AG09309 (cell line): ENCODE measurements around the gene TMEM203.

Source experiments
- DNase-seq: peaks from one replicate; pipeline ENCODE4 v3.0.0-alpha.2; 2010; ENCODE audit warnings: low read depth
- H3K4me3 ChIP-seq: 2 replicates; pipeline ENCODE4 v1.5.1; 2011; ENCODE audit warnings: mild to moderate bottlenecking, low read depth, low read length, moderate library complexity; ENCODE audit not compliant: control insufficient read depth
- TF ChIP-seq, protein P1 (sequence below): IDR thresholded peaks from 2 replicates; pipeline ENCODE4 v1.5.1; 2011; ENCODE audit warnings: mild to moderate bottlenecking, low read depth, low read length, inconsistent platforms; ENCODE audit not compliant: insufficient read depth, control insufficient read depth; ENCODE audit errors: missing control alignments

The TMEM203 gene

DNA sequence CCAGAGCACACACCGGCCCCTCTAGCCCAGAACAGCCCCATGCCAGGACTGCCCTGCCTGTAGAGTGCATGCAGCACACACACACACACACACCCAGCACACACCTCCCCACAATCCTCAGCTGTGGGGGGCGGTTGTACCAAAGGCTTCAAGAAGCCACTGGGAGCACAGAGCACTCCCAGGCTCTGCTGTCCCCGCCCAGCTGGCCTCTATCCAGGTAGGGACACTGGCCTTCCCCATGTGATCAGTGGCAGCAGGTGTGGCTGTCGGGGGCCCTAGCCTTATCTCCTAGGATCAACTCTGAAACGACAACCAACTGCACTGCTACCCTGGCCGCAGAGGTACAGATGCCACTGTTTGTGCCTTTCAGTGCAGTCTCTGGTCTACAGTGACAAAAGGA lies 19.1 kb downstream of the TMEM203 start:
- TF ChIP-seq, protein P1, sequence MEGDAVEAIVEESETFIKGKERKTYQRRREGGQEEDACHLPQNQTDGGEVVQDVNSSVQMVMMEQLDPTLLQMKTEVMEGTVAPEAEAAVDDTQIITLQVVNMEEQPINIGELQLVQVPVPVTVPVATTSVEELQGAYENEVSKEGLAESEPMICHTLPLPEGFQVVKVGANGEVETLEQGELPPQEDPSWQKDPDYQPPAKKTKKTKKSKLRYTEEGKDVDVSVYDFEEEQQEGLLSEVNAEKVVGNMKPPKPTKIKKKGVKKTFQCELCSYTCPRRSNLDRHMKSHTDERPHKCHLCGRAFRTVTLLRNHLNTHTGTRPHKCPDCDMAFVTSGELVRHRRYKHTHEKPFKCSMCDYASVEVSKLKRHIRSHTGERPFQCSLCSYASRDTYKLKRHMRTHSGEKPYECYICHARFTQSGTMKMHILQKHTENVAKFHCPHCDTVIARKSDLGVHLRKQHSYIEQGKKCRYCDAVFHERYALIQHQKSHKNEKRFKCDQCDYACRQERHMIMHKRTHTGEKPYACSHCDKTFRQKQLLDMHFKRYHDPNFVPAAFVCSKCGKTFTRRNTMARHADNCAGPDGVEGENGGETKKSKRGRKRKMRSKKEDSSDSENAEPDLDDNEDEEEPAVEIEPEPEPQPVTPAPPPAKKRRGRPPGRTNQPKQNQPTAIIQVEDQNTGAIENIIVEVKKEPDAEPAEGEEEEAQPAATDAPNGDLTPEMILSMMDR: no peak
- no peak overlapping the region for H3K4me3 ChIP-seq

DNA sequence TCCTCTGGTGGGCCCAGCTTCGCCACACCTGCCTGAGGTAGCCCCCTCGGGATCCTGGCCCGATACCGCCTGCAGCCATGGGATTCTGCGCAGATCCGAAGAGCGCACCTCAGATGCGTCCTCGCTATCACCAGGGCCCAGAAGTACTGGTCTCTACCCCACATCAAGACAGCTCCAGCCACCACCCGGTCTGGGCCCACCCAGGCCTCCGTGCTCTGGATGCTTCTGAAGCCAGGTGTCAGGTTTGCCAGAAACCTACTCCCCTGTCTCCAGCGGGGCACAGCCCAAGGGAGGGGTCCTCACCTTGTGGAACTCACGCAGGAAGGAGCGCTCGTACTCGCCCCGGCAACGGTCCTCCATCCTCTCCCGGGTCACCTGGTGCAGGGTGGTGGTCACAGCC lies 19.5 kb downstream of the TMEM203 start:
- TF ChIP-seq, protein P1: no peak
- no peak overlapping the region for H3K4me3 ChIP-seq
- no peak for DNase-seq

More for the DNA sequence above, 19.1 kb downstream of the TMEM203 start:
- DNase-seq: no peak

DNA sequence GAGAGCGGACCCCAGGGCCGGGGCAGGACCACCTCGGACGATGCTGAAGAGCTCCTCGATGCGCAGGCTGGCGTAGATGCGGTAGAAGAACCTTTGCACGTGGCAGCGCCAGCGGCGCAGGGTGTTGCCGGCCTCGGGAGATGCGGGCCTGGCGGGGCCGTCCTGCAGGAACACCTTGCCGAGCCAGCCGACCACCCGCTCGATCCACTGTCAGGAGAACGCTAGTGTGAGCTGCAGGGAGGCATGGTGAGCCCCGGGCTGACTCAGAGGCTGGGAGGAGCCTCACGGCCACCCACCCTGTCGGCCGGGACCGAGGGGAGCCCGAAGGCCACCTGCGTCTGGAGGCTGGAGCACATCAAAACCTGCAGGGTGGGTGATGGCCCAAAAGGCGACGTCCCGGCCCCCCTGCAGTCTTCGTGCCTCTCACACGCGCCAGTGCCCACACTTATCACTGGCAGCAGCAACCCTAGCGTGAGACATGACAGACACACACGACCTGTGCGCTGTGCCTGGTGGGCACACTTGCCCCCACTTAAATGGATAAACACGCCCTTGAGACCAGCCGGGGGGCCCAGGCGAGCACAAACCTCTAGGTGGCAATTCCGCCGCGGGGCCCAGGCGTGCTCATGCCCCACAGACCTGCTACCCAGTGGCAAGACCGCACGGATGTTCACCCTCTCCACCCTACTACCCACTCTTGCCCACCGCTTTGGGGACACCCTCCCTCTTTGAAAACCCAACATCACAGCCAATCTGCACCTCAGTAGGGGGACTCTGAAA lies 20.4 kb downstream of the TMEM203 start:
- TF ChIP-seq, protein P1: no peak
- DNase-seq: no peak
- H3K4me3 ChIP-seq: no peak overlapping the region

DNA sequence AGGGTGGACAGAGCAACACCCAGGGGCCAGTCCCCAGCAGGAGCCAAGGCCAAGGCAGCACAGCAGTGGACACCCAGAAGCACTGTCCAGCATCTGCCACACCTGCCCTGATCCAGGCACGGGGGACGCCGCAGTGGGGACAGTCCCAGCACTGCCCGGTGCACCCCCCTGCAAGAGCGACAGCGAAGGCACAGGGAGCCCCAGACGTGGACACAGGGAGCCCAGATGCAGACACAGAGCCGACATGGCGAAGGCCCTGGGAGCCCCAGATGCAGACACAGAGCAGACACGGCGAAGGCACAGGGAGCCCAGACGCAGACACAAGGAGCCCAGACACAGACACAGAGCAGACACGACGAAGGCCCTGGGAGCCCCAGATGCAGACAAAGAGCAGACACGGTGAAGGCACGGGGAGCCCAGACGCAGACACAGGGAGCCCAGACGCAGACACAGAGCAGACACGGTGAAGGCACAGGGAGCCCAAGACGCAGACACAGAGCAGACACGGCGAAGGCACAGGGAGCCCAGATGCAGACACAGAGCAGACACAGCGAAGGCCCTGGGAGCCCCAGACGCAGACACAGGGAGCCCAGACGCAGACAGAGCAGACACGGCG lies 21.4 kb downstream of the TMEM203 start:
- no peak overlapping the region for H3K4me3 ChIP-seq
- TF ChIP-seq, protein P1: no peak
- DNase-seq: no peak

DNA sequence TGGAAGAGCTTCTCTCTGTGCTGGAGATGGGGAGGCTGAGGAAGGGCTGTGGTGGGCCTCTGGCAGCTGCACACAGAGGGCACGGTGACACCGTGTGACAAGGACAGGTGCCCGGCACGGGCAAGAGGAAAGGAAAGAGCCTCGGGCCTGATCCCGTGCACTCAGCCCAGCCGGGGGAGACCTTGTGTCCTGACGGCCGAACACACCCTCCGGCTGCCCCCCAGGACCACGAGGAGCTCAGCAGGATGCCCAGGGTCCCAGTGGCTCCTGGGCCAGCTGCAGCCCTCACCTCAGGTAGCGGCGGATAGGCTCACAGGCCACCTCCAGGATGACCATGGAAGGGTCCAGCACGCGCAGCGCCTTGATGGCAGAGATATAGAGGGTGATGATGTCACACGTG lies 22.6 kb downstream of the TMEM203 start:
- H3K4me3 ChIP-seq: no peak overlapping the region
- DNase-seq: no peak
- TF ChIP-seq, protein P1: no peak

DNA sequence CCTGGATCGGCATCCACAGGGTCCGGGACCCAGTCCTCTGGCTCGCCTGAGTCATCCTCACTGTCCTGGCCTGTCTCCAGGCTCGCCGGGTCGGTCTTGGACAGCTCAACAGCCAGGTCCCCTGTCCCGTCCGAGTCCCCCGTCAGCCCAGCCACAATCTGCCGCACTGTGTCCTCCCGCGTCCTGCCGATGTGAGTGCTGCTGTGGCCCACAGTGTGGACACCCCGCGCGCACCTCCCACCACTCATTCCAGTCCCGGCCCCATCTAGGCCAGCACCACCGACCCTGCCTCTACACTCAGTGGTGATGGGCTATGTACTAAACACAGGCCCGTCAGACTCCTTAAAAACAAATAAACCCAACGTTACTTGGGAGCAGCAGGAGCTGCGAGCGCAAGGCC lies 23.8 kb downstream of the TMEM203 start:
- TF ChIP-seq, protein P1: no peak
- no peak overlapping the region for H3K4me3 ChIP-seq
- no peak for DNase-seq
